ENCODE measurements around the gene OR2M3.

DNA sequence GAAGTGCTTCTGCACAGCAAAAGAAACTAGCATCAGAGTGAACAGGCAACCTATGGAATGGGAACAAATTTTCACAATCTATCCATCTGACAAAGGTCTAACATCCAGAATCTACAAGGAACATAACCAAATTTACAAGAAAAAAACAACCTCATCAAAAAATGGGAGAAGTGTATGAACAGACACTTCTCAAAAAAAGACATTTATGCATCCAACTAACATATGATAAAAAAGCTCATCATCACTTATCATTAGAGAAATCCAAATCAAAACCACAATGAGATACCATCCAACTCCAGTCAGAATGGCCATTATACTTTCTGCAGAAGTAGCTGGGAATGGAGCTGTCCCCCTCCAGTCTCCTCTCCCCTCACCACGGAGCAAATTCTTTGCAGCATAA lies 2.9 kb upstream of the OR2M3 start:
- TF ChIP-seq, protein P1, sequence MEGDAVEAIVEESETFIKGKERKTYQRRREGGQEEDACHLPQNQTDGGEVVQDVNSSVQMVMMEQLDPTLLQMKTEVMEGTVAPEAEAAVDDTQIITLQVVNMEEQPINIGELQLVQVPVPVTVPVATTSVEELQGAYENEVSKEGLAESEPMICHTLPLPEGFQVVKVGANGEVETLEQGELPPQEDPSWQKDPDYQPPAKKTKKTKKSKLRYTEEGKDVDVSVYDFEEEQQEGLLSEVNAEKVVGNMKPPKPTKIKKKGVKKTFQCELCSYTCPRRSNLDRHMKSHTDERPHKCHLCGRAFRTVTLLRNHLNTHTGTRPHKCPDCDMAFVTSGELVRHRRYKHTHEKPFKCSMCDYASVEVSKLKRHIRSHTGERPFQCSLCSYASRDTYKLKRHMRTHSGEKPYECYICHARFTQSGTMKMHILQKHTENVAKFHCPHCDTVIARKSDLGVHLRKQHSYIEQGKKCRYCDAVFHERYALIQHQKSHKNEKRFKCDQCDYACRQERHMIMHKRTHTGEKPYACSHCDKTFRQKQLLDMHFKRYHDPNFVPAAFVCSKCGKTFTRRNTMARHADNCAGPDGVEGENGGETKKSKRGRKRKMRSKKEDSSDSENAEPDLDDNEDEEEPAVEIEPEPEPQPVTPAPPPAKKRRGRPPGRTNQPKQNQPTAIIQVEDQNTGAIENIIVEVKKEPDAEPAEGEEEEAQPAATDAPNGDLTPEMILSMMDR (optimal IDR thresholded peaks at IDR 0.05 in 1 of 3, IDR thresholded peaks at IDR 0.05 in 1 of 3, conservative IDR thresholded peaks at IDR 0.05 in 1 of 3; ENCODE audit: extremely low read depth in 1 of 3, insufficient read depth in 2 of 3, low read length in 3 of 3) = no peak
- no peak for TF ChIP-seq EZH2 (IDR thresholded peaks at IDR 0.05; ENCODE audit: low read length)

Measured in keratinocyte (primary cell).